OCI-LY3 (cell line): ENCODE data around the gene LPP.

ENCODE experiments used
- EZH2phosphoT487 ChIP-seq: fragments of 200-600 bp; shearing (Covaris generic); IDR thresholded peaks from 2 replicates; pipeline ENCODE4 v1.6.1; 2018; ENCODE audit warnings: antibody characterized with exemption, mixed run types, low read depth
- TF ChIP-seq, protein P1 (sequence below): fragments of 200-600, 300-600 bp; sonication (generic); IDR thresholded peaks from 2 replicates; pipeline ENCODE4 v1.5.1; 2014; ENCODE audit warnings: antibody characterized with exemption, low read length, low read depth

DNA sequence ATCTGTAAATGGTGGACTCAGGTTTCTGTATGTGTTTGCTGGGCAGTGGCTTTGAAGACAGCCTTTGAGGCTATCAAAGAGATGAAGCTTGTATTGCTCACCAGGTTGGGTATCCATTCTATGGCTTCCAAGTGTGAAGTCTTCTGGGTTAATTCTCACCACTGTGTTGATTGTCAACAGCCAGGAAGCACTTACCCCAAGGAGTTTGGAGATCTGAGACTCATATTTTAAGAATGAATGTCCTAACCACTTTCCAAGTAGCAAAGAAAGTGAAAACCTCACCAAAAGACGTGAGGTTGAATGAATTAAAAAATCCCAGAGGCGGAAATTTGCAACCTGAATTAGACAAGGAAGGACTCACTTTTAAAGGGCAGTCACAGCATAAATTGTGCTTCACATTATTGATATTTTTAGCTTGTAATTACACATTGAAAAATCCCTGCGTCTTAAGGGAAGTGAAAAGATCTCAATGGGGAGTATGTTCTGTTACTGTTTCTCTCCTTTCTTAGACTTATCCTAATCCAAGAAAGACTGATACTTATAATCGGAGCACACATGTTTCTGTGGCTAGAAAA is 713.8 kb downstream of the LPP start:
- TF ChIP-seq, protein P1, sequence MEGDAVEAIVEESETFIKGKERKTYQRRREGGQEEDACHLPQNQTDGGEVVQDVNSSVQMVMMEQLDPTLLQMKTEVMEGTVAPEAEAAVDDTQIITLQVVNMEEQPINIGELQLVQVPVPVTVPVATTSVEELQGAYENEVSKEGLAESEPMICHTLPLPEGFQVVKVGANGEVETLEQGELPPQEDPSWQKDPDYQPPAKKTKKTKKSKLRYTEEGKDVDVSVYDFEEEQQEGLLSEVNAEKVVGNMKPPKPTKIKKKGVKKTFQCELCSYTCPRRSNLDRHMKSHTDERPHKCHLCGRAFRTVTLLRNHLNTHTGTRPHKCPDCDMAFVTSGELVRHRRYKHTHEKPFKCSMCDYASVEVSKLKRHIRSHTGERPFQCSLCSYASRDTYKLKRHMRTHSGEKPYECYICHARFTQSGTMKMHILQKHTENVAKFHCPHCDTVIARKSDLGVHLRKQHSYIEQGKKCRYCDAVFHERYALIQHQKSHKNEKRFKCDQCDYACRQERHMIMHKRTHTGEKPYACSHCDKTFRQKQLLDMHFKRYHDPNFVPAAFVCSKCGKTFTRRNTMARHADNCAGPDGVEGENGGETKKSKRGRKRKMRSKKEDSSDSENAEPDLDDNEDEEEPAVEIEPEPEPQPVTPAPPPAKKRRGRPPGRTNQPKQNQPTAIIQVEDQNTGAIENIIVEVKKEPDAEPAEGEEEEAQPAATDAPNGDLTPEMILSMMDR = no peak
- no peak for TF ChIP-seq EZH2phosphoT487
